SK-N-SH (cell line): ENCODE data around the gene KLLN. TPM values are rescaled to one million over a fixed set of nuclear protein-coding genes. Genes with fewer than 3 reads are reported as not detected.
A peak's percentile ranks its signal among the peaks of the same experiment; 100 is the strongest.

Experiments used
- CTCF ChIA-PET: fragments of 300-600, 350-600 bp; formaldehyde crosslinking; extraction: SDS; loops from one replicate; lab custom pipeline; 2021; lab: Yijun Ruan, JAX
- POLR2A ChIA-PET: fragments of 350-600 bp; sonication (Branson Sonifier 250); formaldehyde crosslinking; extraction: SDS; loops from one replicate; lab custom pipeline; 2020; ENCODE audit warnings: antibody characterized with exemption, inconsistent platforms; lab: Yijun Ruan, JAX
- DNase-seq: peaks from one replicate; pipeline ENCODE4 v3.0.0; 2012
- H2AFZ ChIP-seq: fragments of 200-600 bp; sonication (generic); 2 replicates; pipeline ENCODE4 v1.8.1; 2016; ENCODE audit warnings: antibody characterized with exemption, mild to moderate bottlenecking, low read depth
- H3F3A ChIP-seq: fragments of 200-600 bp; sonication (generic); replicated peaks from 2 replicates; pipeline ENCODE3; 2016; ENCODE audit warnings: antibody characterized with exemption, mild to moderate bottlenecking; ENCODE audit not compliant: insufficient read depth
- H3K27ac ChIP-seq, 2 experiments: fragments of 200-500 bp in 1 of 2; fragments of 200-600 bp in 1 of 2; sonication (Bioruptor generic) in 1 of 2; sonication (generic), shearing (Covaris generic) in 1 of 2; 2 replicates each; pipeline versions ENCODE4 v1.5.1 to v1.6.1; 2014 to 2016; ENCODE audit warnings: low read depth in 2 of 2, inconsistent platforms in 1 of 2, low read length in 1 of 2, mild to moderate bottlenecking in 1 of 2, mixed read lengths in 1 of 2
- H3K27me3 ChIP-seq: fragments of 200-600 bp; sonication (generic), shearing (Covaris generic); 2 replicates; pipeline ENCODE4 v1.6.1; 2016; ENCODE audit warnings: mixed run types; ENCODE audit not compliant: insufficient read depth
- H3K36me3 ChIP-seq, 2 experiments: fragments of 200-500 bp in 1 of 2; fragments of 200-600 bp in 1 of 2; sonication (Bioruptor generic) in 1 of 2; sonication (generic) in 1 of 2; replicated peaks in 1 of 2; 2 replicates each; pipeline versions ENCODE3 to v1.5.1; 2014 to 2016; ENCODE audit warnings: low read length in 1 of 2, mild to moderate bottlenecking in 1 of 2; ENCODE audit not compliant: insufficient read depth in 2 of 2, control insufficient read depth in 1 of 2
- H3K4me1 ChIP-seq, 2 experiments: fragments of 200-500 bp in 1 of 2; fragments of 200-600 bp in 1 of 2; sonication (Bioruptor generic) in 1 of 2; sonication (generic), shearing (Covaris generic) in 1 of 2; 2 replicates each; pipeline versions ENCODE4 v1.5.1 to v1.6.1; 2014 to 2016; ENCODE audit warnings: low read depth in 1 of 2, low read length in 1 of 2, mixed run types in 1 of 2; ENCODE audit not compliant: insufficient read depth in 2 of 2, control insufficient read depth in 1 of 2
- H3K4me2 ChIP-seq: fragments of 200-600 bp; sonication (generic), shearing (Covaris generic); 2 replicates; pipeline ENCODE4 v1.6.1; 2017; ENCODE audit warnings: mixed run types
- H3K4me3 ChIP-seq, 2 experiments: fragments of 200-500 bp in 1 of 2; fragments of 200-600 bp in 1 of 2; sonication (Bioruptor generic) in 1 of 2; sonication (generic), shearing (Covaris generic) in 1 of 2; 2 replicates each; pipeline versions ENCODE4 v1.5.1 to v1.8.1; 2014 to 2016; ENCODE audit warnings: low read depth in 2 of 2, inconsistent platforms in 1 of 2, low read length in 1 of 2, mild to moderate bottlenecking in 1 of 2, mixed read lengths in 1 of 2, moderate library complexity in 1 of 2
- H3K79me2 ChIP-seq: fragments of 200-600 bp; sonication (generic); 2 replicates; pipeline ENCODE4 v1.8.1; 2017; ENCODE audit warnings: mild to moderate bottlenecking; ENCODE audit not compliant: insufficient read depth
- H3K9ac ChIP-seq: fragments of 200-600 bp; sonication (generic); 2 replicates; pipeline ENCODE4 v1.6.1; 2017; ENCODE audit warnings: mixed run types
- H3K9me2 ChIP-seq: fragments of 200-600 bp; sonication (generic); 2 replicates; pipeline ENCODE4 v1.6.1; 2017; ENCODE audit warnings: mixed run types
- H3K9me3 ChIP-seq: fragments of 200-600 bp; sonication (generic); 2 replicates; pipeline ENCODE4 v1.6.1; 2017; ENCODE audit warnings: mixed run types, mild to moderate bottlenecking, moderate library complexity
- H4K20me1 ChIP-seq: fragments of 200-600 bp; sonication (generic); 2 replicates; pipeline ENCODE4 v1.6.1; 2017; ENCODE audit warnings: mild to moderate bottlenecking, mixed run types; ENCODE audit not compliant: insufficient read depth
- ELF1 ChIP-seq: IDR thresholded peaks from 2 replicates; pipeline ENCODE4 v1.4.0; 2012
- EP300 ChIP-seq, 2 experiments: IDR thresholded peaks; 2 replicates each; pipeline versions ENCODE4 v1.4.0 to v1.6.1; 2012; ENCODE audit warnings: borderline replicate concordance in 1 of 2, low read depth in 1 of 2, low read length in 1 of 2
- FOSL2 ChIP-seq: IDR thresholded peaks from 2 replicates; pipeline ENCODE4 v1.4.0; 2012; ENCODE audit warnings: low read depth, mild to moderate bottlenecking, moderate library complexity, borderline replicate concordance
- FOXJ3 ChIP-seq: sonication (generic); formaldehyde crosslinking; IDR thresholded peaks from 2 replicates; pipeline ENCODE4 v1.5.1; 2020; ENCODE audit warnings: mild to moderate bottlenecking, missing genetic modification reagents
- FOXM1 ChIP-seq: IDR thresholded peaks from 2 replicates; pipeline ENCODE4 v1.4.0; 2012; ENCODE audit warnings: low read depth, mild to moderate bottlenecking
- GABPA ChIP-seq: IDR thresholded peaks from 2 replicates; pipeline ENCODE4 v1.4.0; 2012; ENCODE audit warnings: low read depth, mild to moderate bottlenecking
- MAX ChIP-seq: IDR thresholded peaks from 2 replicates; pipeline ENCODE4 v1.4.0; 2012; ENCODE audit warnings: low read depth
- MXI1 ChIP-seq: IDR thresholded peaks from 2 replicates; pipeline ENCODE4 v1.6.1; 2012; ENCODE audit warnings: mild to moderate bottlenecking, low read depth, low read length, improper control_type of control experiment
- NFIC ChIP-seq: IDR thresholded peaks from 2 replicates; pipeline ENCODE4 v1.4.0; 2012; ENCODE audit warnings: borderline replicate concordance
- NRF1 ChIP-seq: IDR thresholded peaks from 2 replicates; pipeline ENCODE4 v1.6.1; 2012; ENCODE audit warnings: low read depth, mild to moderate bottlenecking, low read length
- POLR2AphosphoS5 ChIP-seq: IDR thresholded peaks from 2 replicates; pipeline ENCODE4 v1.6.1; 2012; ENCODE audit warnings: low read depth, low read length
- RAD21 ChIP-seq: IDR thresholded peaks from 2 replicates; pipeline ENCODE4 v1.6.1; 2012; ENCODE audit warnings: mild to moderate bottlenecking, low read length
- RCOR1 ChIP-seq: fragments of 150-350 bp; IDR thresholded peaks from 2 replicates; pipeline ENCODE4 v1.6.1; 2017; ENCODE audit warnings: antibody characterized with exemption, low read length
- REST ChIP-seq: IDR thresholded peaks from 2 replicates; pipeline ENCODE4 v1.6.1; 2012; ENCODE audit warnings: mild to moderate bottlenecking, low read depth, low read length, moderate library complexity
- RFX5 ChIP-seq: IDR thresholded peaks from 2 replicates; pipeline ENCODE4 v1.6.1; 2012; ENCODE audit warnings: mild to moderate bottlenecking, improper control_type of control experiment, low read length
- RXRA ChIP-seq: IDR thresholded peaks from 2 replicates; pipeline ENCODE4 v1.4.0; 2012; ENCODE audit warnings: low read depth, mild to moderate bottlenecking, borderline replicate concordance
- SMC3 ChIP-seq: IDR thresholded peaks from 2 replicates; pipeline ENCODE4 v1.6.1; 2012; ENCODE audit warnings: low read depth, low read length, improper control_type of control experiment
- TAF1 ChIP-seq: IDR thresholded peaks from 2 replicates; pipeline ENCODE4 v1.6.1; 2012; ENCODE audit warnings: low read depth, mild to moderate bottlenecking, low read length, moderate library complexity, borderline replicate concordance
- TCF12 ChIP-seq: IDR thresholded peaks from 2 replicates; pipeline ENCODE4 v1.4.0; 2012
- TEAD4 ChIP-seq: IDR thresholded peaks from 2 replicates; pipeline ENCODE4 v1.4.0; 2012; ENCODE audit warnings: mild to moderate bottlenecking, borderline replicate concordance; ENCODE audit not compliant: insufficient read depth
- USF1 ChIP-seq: IDR thresholded peaks from 2 replicates; pipeline ENCODE4 v1.4.0; 2012; ENCODE audit warnings: low read depth, borderline replicate concordance
- USF2 ChIP-seq: fragments of 150-350 bp; IDR thresholded peaks from 2 replicates; pipeline ENCODE4 v1.6.1; 2017; ENCODE audit warnings: antibody characterized with exemption, low read length, low read depth, borderline replicate concordance
- YY1 ChIP-seq: IDR thresholded peaks from 2 replicates; pipeline ENCODE4 v1.4.0; 2012; ENCODE audit warnings: low read depth, mild to moderate bottlenecking
- ZBTB33 ChIP-seq: IDR thresholded peaks from 2 replicates; pipeline ENCODE4 v1.4.0; 2012; ENCODE audit warnings: low read depth, borderline replicate concordance
- WGBS: methylation state at CpG from one replicate; pipeline ENCODE4 v1.1.6; 2017; ENCODE audit warnings: low lambda C conversion rate; 5-methylcytosine and 5-hydroxymethylcytosine counted together
- polyA plus RNA-seq, 3 experiments: library from polyadenylated mRNA; depleted of rRNA; stranded (reverse); fragments of >200 nt; gene quantifications; 2 replicates each; pipeline ENCODE4 v1.2.3, GENCODE V29; 2012

The KLLN gene
- 0.83 and 1.2 TPM in 2 replicates for polyA plus RNA-seq (2012; rRNA removed)
- polyA plus RNA-seq (2012; cell fraction: cytosol; rRNA removed) = 0.86 and 1.0 TPM in 2 replicates
- polyA plus RNA-seq (2012; cell fraction: nucleus; rRNA removed) = 0.51 and 0.54 TPM in 2 replicates

GRCh38 chr10:87863053-87863943 lies at the start of gene KLLN, which contains the start of gene PTEN:
Gene KLLN, minus strand, starts transcription at chr10:87863533. Its CDS starts 1,046 bp downstream, at chr10:87862487.
Gene PTEN, plus strand, starts transcription at chr10:87863625. Its CDS starts 845 bp downstream, at chr10:87864470.
- H3K79me2 ChIP-seq = peaks cover 47% of the 10 kb centered on the region
- no peaks in the 10 kb centered on the region for H3K9me3 ChIP-seq
- peaks cover 10 to 11% of the 10 kb centered on the region in 2 experiments for H3K36me3 ChIP-seq
- peak within 1 kb of the TSS; percentile 92 for H2AFZ ChIP-seq
- H3K27ac ChIP-seq = peak within 1 kb of the TSS; percentile 85 to 97
- CTCF ChIA-PET = interaction anchor here (0.6 to 3.8 kb wide), 11 partner anchors 10 to 689 kb away, joined by 3 to 42 read pairs (median 3); no protein-coding TSS in a partner anchor
- H3F3A ChIP-seq = peaks cover 33% of the 10 kb centered on the region
- H4K20me1 ChIP-seq = peaks cover 41% of the 10 kb centered on the region
- WGBS = 1% methylated on average over 34 of the region's 89 CpGs
- H3K4me2 ChIP-seq = peak within 1 kb of the TSS; percentile 96
- POLR2A ChIA-PET = interaction anchor here (0.6 to 3.0 kb wide), 18 partner anchors 11 to 689 kb away, joined by 3 to 37 read pairs (median 5); partner anchors contain the start of gene ATAD1
- H3K27me3 ChIP-seq = no peaks in the 10 kb centered on the region
- H3K9ac ChIP-seq = peak within 1 kb of the TSS; percentile 94
- H3K4me1 ChIP-seq = peaks cover 0 to 13% of the 10 kb centered on the region in 2 experiments; a peak in 2 of 4 replicates
- DNase-seq = peak; percentile 94
- H3K9me2 ChIP-seq = no peaks in the 10 kb centered on the region
- peak within 1 kb of the TSS; percentile 79 to 97 for H3K4me3 ChIP-seq
- peak; percentile 87 for TF ChIP-seq YY1
- no peak; the same call in 1 of the 2 replicates for TF ChIP-seq RAD21
- 0 out of 2 replicates have a peak, but pooled peaks have one; percentile 10 for TF ChIP-seq RFX5
- TF ChIP-seq POLR2AphosphoS5 = peak; percentile 79
- 0 out of 2 replicates have a peak, but pooled peaks have one; percentile 32 for TF ChIP-seq ELF1
- TF ChIP-seq TEAD4 = 0 out of 2 replicates have a peak, but pooled peaks have one; percentile 21
- peak; percentile 61; the same call in 1 of the 2 replicates for TF ChIP-seq USF1
- TF ChIP-seq TAF1 = peak; percentile 99
- no peak for TF ChIP-seq FOXM1
- peak; percentile 63 for TF ChIP-seq NRF1
- TF ChIP-seq USF2 = no peak
- peak; percentile 8; the same call in 1 of the 2 replicates for TF ChIP-seq TCF12
- TF ChIP-seq SMC3 = peak; percentile 31
- peak; percentile 54; the same call in 1 of the 2 replicates for TF ChIP-seq MAX
- TF ChIP-seq GABPA = peak; percentile 17; the same call in 1 of the 2 replicates
- TF ChIP-seq MXI1 = no peak; the same call in 1 of the 2 replicates
- TF ChIP-seq FOXJ3 = no peak
- TF ChIP-seq FOSL2 = no peak
- TF ChIP-seq RXRA = peak; percentile 48; the same call in 1 of the 2 replicates
- TF ChIP-seq EP300 (IDR thresholded peaks at IDR 0.05; ENCODE audit: borderline replicate concordance in 1 of 2, low read depth in 1 of 2, low read length in 1 of 2) = peak in 1 of 2 experiments; percentile 46; a peak in 1 of 4 replicates
- TF ChIP-seq RCOR1 = peak; percentile 18; the same call in 1 of the 2 replicates
- peak; percentile 21; the same call in 1 of the 2 replicates for TF ChIP-seq ZBTB33
- TF ChIP-seq NFIC = 0 out of 2 replicates have a peak, but pooled peaks have one; percentile 25
- TF ChIP-seq REST = peak; percentile 82; the same call in 1 of the 2 replicates
